K562 (cell line): ENCODE measurements around the gene KHDC3L. TPM values are rescaled to one million over a fixed set of nuclear protein-coding genes. Genes with fewer than 3 reads are reported as not detected.

Experiments
- ASH1L ChIP-seq: fragments of 450-650 bp; IDR thresholded peaks from 2 replicates; pipeline ENCODE4 v1.6.1; 2018; ENCODE audit warnings: borderline replicate concordance, mild to moderate bottlenecking, low read depth; ENCODE audit not compliant: partially characterized antibody
- BACH1 ChIP-seq: fragments of 200-800 bp; sonication (Bioruptor generic); IDR thresholded peaks from 2 replicates; pipeline ENCODE4 v1.6.1; 2016; ENCODE audit warnings: missing genetic modification characterization, missing compliant biosample characterization
- CXXC5 ChIP-seq: fragments of 250-450 bp; sonication (Bioruptor Pico); IDR thresholded peaks from 2 replicates; pipeline ENCODE4 v1.8.0; 2022; ENCODE audit warnings: inconsistent platforms, mild to moderate bottlenecking, moderate library complexity
- EP400 ChIP-seq: fragments of 450-650 bp; IDR thresholded peaks from 2 replicates; pipeline ENCODE4 v1.6.1; 2017; ENCODE audit warnings: antibody characterized with exemption, mild to moderate bottlenecking, moderate library complexity
- GABPB1 ChIP-seq: sonication (generic); formaldehyde crosslinking; IDR thresholded peaks from 2 replicates; pipeline ENCODE4 v1.8.0; 2022; ENCODE audit warnings: mild to moderate bottlenecking, missing genetic modification reagents
- LCOR ChIP-seq: sonication (generic); formaldehyde crosslinking; IDR thresholded peaks from 2 replicates; pipeline ENCODE4 v1.8.0; 2022; ENCODE audit warnings: mild to moderate bottlenecking, missing genetic modification reagents
- LEF1 ChIP-seq: fragments of 450-650 bp; IDR thresholded peaks from 2 replicates; pipeline ENCODE4 v1.6.1; 2016; ENCODE audit warnings: mild to moderate bottlenecking
- MTA3 ChIP-seq: fragments of 450-650 bp; formaldehyde crosslinking; IDR thresholded peaks from 2 replicates; pipeline ENCODE4 v1.6.1; 2017; ENCODE audit warnings: mild to moderate bottlenecking, borderline replicate concordance
- NCOA4 ChIP-seq: fragments of 450-650 bp; IDR thresholded peaks from 2 replicates; pipeline ENCODE4 v1.6.1; 2018; ENCODE audit warnings: mild to moderate bottlenecking; ENCODE audit not compliant: partially characterized antibody
- NRF1 ChIP-seq, 2 experiments: fragments of 450-650 bp; IDR thresholded peaks in 1 of 2; conservative IDR thresholded peaks in 1 of 2; 2 replicates each; pipeline ENCODE4 v1.6.1; 2014; ENCODE audit warnings: mild to moderate bottlenecking in 2 of 2
- RB1 ChIP-seq: fragments of 450-650 bp; IDR thresholded peaks from 2 replicates; pipeline ENCODE4 v1.6.1; 2017; ENCODE audit warnings: low read depth, mild to moderate bottlenecking
- SMAD2 ChIP-seq: fragments of 150-350 bp; IDR thresholded peaks from 2 replicates; pipeline ENCODE4 v1.6.1; 2014; ENCODE audit warnings: low read depth, mild to moderate bottlenecking, low read length
- SUPT5H ChIP-seq: fragments of 450-650 bp; IDR thresholded peaks from 2 replicates; pipeline ENCODE4 v1.6.1; 2016
- TBP ChIP-seq: optimal IDR thresholded peaks from 2 replicates; pipeline ENCODE3; 2011; ENCODE audit warnings: low read depth, low read length, improper control_type of control experiment
- YY1 ChIP-seq, 3 experiments: IDR thresholded peaks; 2 replicates each; pipeline ENCODE4 v1.6.1; 2011; ENCODE audit warnings: low read length in 2 of 3, mild to moderate bottlenecking in 2 of 3, moderate library complexity in 2 of 3, borderline replicate concordance in 1 of 3, control low read depth in 1 of 3, low read depth in 1 of 3; ENCODE audit not compliant: insufficient read depth in 3 of 3, insufficient replicate concordance in 2 of 3, control insufficient read depth in 1 of 3, insufficient read length in 1 of 3; ENCODE audit errors: extremely low read depth in 1 of 3
- ZNF140 ChIP-seq: fragments of 250-450 bp; sonication (Bioruptor Pico); IDR thresholded peaks from 2 replicates; pipeline ENCODE4 v1.8.0; 2021; ENCODE audit warnings: moderate library complexity, mild to moderate bottlenecking, inconsistent platforms
- ZNF41 ChIP-seq: fragments of 250-450 bp; sonication (Bioruptor Pico); conservative IDR thresholded peaks from 2 replicates; pipeline ENCODE4 v1.4.0; 2020; ENCODE audit warnings: mild to moderate bottlenecking
- ZNF717 ChIP-seq: fragments of 250-450 bp; sonication (Bioruptor Pico); IDR thresholded peaks from 2 replicates; pipeline ENCODE4 v1.5.0; 2021
- ZSCAN29 ChIP-seq: fragments of 450-650 bp; IDR thresholded peaks from 2 replicates; pipeline ENCODE4 v1.6.1; 2017
- polyA plus RNA-seq, 8 experiments: library from polyadenylated mRNA; depleted of rRNA in 4 of 8; stranded (reverse) in 5 of 8; unstranded in 3 of 8; fragments of >200 nt; fragmentation: Nextera tagmentation in 2 of 8; fragmentation: Illumina TruSeq in 1 of 8; extraction: Ambion mirVana in 2 of 8; extraction: Trizol in 1 of 8; gene quantifications; 2 replicates each; pipeline versions ENCODE4 v1.2.1 to v1.2.3, GENCODE V29; 2011 to 2014; ENCODE audit warnings: inconsistent platforms in 1 of 8, missing spikeins in 1 of 8
- total RNA-seq, 7 experiments: library from RNA; depleted of rRNA in 6 of 7; stranded (reverse); fragments of >200 nt in 6 of 7; fragmentation: Illumina TruSeq in 2 of 7; extraction: Trizol in 2 of 7; gene quantifications; 2 replicates each; pipeline versions ENCODE4 v1.2.1 to v1.2.3, GENCODE V29; 2011 to 2021; ENCODE audit warnings: low replicate concordance in 1 of 7
- TF ChIP-seq, protein P1 (sequence below): sonication (generic); formaldehyde crosslinking; IDR thresholded peaks from 2 replicates; pipeline ENCODE4 v1.8.0; 2023; ENCODE audit warnings: mild to moderate bottlenecking, missing genetic modification reagents
- TF ChIP-seq, protein P2 (sequence below): sonication (generic); formaldehyde crosslinking; IDR thresholded peaks from 2 replicates; pipeline ENCODE4 v1.4.0; 2020; ENCODE audit warnings: mild to moderate bottlenecking, missing genetic modification reagents
- TF ChIP-seq, protein P3 (sequence below): IDR thresholded peaks from 2 replicates; pipeline ENCODE4 v1.6.1; 2016; ENCODE audit warnings: missing genetic modification characterization, missing compliant biosample characterization

Gene KHDC3L
- total and polyA plus RNA-seq, 9 of the 15 experiments (the other 6 are each of a cell fraction or from before 2014, with no cell fraction given) = not detected

DNA sequence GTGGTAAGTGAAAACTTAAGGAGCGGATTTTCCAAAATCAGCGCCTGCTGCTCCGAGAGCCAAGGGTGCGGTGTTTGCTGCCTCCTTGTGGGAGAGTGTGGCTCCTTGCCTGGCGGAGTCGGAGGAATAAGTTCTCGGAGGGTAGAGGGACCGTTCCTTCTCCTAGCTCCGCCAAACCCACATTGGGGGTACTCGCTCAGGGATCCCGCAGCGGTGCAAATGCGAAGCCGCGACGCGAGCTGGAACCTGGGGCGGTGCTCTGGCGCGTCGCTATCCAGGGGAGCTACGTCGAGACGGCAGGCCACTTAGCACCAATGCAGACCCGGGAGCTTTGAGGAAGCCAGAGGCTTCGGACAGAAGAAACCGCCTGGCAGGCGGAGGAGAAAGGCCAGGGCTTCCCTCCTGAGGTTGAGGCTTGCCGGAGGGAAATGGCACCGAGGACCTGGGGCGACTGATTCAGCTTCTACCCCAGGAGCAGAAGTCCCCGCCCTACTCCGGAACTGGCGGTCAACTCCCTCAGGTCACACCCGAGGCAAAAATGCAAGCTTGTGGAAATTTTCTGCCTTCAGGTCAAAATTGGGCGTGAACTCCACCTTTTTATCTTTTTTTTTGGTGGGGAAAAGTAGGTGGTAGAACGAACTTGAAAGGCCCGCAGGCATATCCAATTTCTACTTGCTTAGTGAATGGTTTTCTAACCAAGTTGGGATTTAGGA, 26.5 kb downstream of the KHDC3L start (continued):
- TF ChIP-seq CXXC5 (CRISPR knock-in tag) (peak; percentile 62), LEF1 (peak; percentile 86), SMAD2 (no peak), ZNF140 (CRISPR knock-in tag) (no peak), RB1 (peak; percentile 7; the same call in 1 of the 2 replicates), ASH1L (no peak), ZSCAN29 (no peak), ZNF41 (CRISPR knock-in tag) (no peak), GABPB1 (CRISPR knock-in tag) (peak; percentile 67), SUPT5H (peak; percentile 90), ZNF717 (no peak), BACH1 (tag) (no peak), EP400 (peak; percentile 79), MTA3 (peak; percentile 82; the same call in 1 of the 2 replicates), TBP (peak; percentile 72), LCOR (CRISPR knock-in tag) (peak; percentile 63; the same call in 1 of the 2 replicates), NRF1 (conservative IDR thresholded peaks at IDR 0.05 in 1 of 2, IDR thresholded peaks at IDR 0.05 in 1 of 2) (0 out of 4 replicates have a peak, but pooled peaks of 1 of the 2 experiments have one; percentile 30), YY1 (IDR thresholded peaks at IDR 0.05; ENCODE audit: borderline replicate concordance in 1 of 3, control insufficient read depth in 1 of 3, extremely low read depth in 1 of 3, insufficient read depth in 3 of 3, insufficient read length in 1 of 3, insufficient replicate concordance in 2 of 3, low read depth in 1 of 3, low read length in 2 of 3) (peak in 2 of 3 experiments; percentile 61 to 77), NCOA4 (no peak)
- TF ChIP-seq, protein P1, sequence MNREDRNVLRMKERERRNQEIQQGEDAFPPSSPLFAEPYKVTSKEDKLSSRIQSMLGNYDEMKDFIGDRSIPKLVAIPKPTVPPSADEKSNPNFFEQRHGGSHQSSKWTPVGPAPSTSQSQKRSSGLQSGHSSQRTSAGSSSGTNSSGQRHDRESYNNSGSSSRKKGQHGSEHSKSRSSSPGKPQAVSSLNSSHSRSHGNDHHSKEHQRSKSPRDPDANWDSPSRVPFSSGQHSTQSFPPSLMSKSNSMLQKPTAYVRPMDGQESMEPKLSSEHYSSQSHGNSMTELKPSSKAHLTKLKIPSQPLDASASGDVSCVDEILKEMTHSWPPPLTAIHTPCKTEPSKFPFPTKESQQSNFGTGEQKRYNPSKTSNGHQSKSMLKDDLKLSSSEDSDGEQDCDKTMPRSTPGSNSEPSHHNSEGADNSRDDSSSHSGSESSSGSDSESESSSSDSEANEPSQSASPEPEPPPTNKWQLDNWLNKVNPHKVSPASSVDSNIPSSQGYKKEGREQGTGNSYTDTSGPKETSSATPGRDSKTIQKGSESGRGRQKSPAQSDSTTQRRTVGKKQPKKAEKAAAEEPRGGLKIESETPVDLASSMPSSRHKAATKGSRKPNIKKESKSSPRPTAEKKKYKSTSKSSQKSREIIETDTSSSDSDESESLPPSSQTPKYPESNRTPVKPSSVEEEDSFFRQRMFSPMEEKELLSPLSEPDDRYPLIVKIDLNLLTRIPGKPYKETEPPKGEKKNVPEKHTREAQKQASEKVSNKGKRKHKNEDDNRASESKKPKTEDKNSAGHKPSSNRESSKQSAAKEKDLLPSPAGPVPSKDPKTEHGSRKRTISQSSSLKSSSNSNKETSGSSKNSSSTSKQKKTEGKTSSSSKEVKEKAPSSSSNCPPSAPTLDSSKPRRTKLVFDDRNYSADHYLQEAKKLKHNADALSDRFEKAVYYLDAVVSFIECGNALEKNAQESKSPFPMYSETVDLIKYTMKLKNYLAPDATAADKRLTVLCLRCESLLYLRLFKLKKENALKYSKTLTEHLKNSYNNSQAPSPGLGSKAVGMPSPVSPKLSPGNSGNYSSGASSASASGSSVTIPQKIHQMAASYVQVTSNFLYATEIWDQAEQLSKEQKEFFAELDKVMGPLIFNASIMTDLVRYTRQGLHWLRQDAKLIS (CRISPR knock-in tag) = 0 out of 2 replicates have a peak, but pooled peaks have one; percentile 30
- TF ChIP-seq, protein P2, sequence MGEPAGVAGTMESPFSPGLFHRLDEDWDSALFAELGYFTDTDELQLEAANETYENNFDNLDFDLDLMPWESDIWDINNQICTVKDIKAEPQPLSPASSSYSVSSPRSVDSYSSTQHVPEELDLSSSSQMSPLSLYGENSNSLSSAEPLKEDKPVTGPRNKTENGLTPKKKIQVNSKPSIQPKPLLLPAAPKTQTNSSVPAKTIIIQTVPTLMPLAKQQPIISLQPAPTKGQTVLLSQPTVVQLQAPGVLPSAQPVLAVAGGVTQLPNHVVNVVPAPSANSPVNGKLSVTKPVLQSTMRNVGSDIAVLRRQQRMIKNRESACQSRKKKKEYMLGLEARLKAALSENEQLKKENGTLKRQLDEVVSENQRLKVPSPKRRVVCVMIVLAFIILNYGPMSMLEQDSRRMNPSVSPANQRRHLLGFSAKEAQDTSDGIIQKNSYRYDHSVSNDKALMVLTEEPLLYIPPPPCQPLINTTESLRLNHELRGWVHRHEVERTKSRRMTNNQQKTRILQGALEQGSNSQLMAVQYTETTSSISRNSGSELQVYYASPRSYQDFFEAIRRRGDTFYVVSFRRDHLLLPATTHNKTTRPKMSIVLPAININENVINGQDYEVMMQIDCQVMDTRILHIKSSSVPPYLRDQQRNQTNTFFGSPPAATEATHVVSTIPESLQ = peak; percentile 88; the same call in 1 of the 2 replicates
- TF ChIP-seq, protein P3, sequence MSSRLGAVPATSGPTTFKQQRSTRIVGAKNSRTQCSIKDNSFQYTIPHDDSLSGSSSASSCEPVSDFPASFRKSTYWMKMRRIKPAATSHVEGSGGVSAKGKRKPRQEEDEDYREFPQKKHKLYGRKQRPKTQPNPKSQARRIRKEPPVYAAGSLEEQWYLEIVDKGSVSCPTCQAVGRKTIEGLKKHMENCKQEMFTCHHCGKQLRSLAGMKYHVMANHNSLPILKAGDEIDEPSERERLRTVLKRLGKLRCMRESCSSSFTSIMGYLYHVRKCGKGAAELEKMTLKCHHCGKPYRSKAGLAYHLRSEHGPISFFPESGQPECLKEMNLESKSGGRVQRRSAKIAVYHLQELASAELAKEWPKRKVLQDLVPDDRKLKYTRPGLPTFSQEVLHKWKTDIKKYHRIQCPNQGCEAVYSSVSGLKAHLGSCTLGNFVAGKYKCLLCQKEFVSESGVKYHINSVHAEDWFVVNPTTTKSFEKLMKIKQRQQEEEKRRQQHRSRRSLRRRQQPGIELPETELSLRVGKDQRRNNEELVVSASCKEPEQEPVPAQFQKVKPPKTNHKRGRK (tag) = no peak
